Endothelial cell of umbilical vein (primary cell): ENCODE measurements around the gene LAIR2. TPM values are rescaled to one million over a fixed set of nuclear protein-coding genes. Genes with fewer than 3 reads are reported as not detected.

ENCODE experiments used
- BruUV-seq: library from RNA; stranded (reverse); fragments of 400-500 nt; replicated peaks from 2 replicates; lab custom pipeline; 2021; lab: Mats Ljungman, UMichigan
- CTCF ChIA-PET: fragments of 300-600, 350-600 bp; sonication (Branson Sonifier 250); formaldehyde crosslinking; loops from one replicate; lab custom pipeline; 2021; ENCODE audit warnings: antibody characterized with exemption, inconsistent platforms; lab: Charles Lee
- POLR2A ChIA-PET: fragments of 300-600, 350-600 bp; sonication (Branson Sonifier 250); formaldehyde crosslinking; loops from one replicate; lab custom pipeline; 2021; ENCODE audit warnings: antibody characterized with exemption, inconsistent platforms; lab: Charles Lee
- DNase-seq: peaks from one replicate; pipeline ENCODE4 v3.0.0-alpha.2; 2011; ENCODE audit warnings: low read depth, low spot score
- FAIRE-seq: peaks from 2 replicates; lab custom pipeline; 2011; peaks lifted over from hg19 to GRCh38; lab: Jason Lieb, UNC
- H2AFZ ChIP-seq: 2 replicates; pipeline ENCODE4 v1.6.0; 2012; ENCODE audit warnings: low read depth, low read length, control low read depth, inconsistent platforms
- H3K27ac ChIP-seq: 2 replicates; pipeline ENCODE4 v1.5.1; 2011; ENCODE audit warnings: low read depth, mild to moderate bottlenecking, control low read depth, low read length, moderate library complexity; ENCODE audit not compliant: insufficient read depth
- H3K27me3 ChIP-seq, 2 experiments: 2 replicates each; pipeline versions ENCODE4 v1.6.0 to v1.6.1; 2011; ENCODE audit warnings: low read length in 2 of 2, mixed read lengths in 1 of 2; ENCODE audit not compliant: control insufficient read depth in 2 of 2, insufficient read depth in 2 of 2
- H3K36me3 ChIP-seq, 2 experiments: 2 replicates in 1 of 2; 3 replicates in 1 of 2; pipeline ENCODE4 v1.5.1; 2011; ENCODE audit warnings: low read length in 2 of 2, mild to moderate bottlenecking in 1 of 2, moderate library complexity in 1 of 2; ENCODE audit not compliant: control insufficient read depth in 2 of 2, insufficient read depth in 2 of 2; ENCODE audit errors: extremely low read depth in 1 of 2
- H3K4me1 ChIP-seq: 3 replicates; pipeline ENCODE4 v1.5.1; 2011; ENCODE audit warnings: mild to moderate bottlenecking, low read length; ENCODE audit not compliant: control insufficient read depth, insufficient read depth; ENCODE audit errors: extremely low read depth
- H3K4me2 ChIP-seq: 2 replicates; pipeline ENCODE4 v1.6.1; 2011; ENCODE audit warnings: low read length, control low read depth, mixed read lengths; ENCODE audit not compliant: insufficient read depth
- H3K4me3 ChIP-seq, 3 experiments: fragments of 200-600 bp in 1 of 3; sonication (generic), shearing (Covaris generic) in 1 of 3; replicated peaks in 1 of 3; 2 replicates each; pipeline ENCODE4 v1.5.1; 2011 to 2016; ENCODE audit warnings: control low read depth in 3 of 3, low read length in 3 of 3, mild to moderate bottlenecking in 2 of 3, inconsistent platforms in 1 of 3, low read depth in 1 of 3, moderate library complexity in 1 of 3; ENCODE audit not compliant: insufficient read depth in 1 of 3
- H3K79me2 ChIP-seq: 2 replicates; pipeline ENCODE4 v1.6.0; 2012; ENCODE audit warnings: low read length, inconsistent platforms; ENCODE audit not compliant: control insufficient read depth, insufficient read depth
- H3K9ac ChIP-seq: replicated peaks from 2 replicates; pipeline ENCODE3; 2011; ENCODE audit warnings: low read length, control low read depth; ENCODE audit not compliant: insufficient read depth; ENCODE audit errors: extremely low read depth
- H3K9me1 ChIP-seq: replicated peaks from 3 replicates; pipeline ENCODE4 v1.6.0; 2011; ENCODE audit warnings: mild to moderate bottlenecking, low read length; ENCODE audit not compliant: control insufficient read depth, insufficient read depth; ENCODE audit errors: extremely low read depth
- H3K9me3 ChIP-seq: replicated peaks from 2 replicates; pipeline ENCODE4 v1.5.1; 2012; ENCODE audit warnings: low read length, inconsistent platforms; ENCODE audit not compliant: control insufficient read depth, insufficient read depth
- H4K20me1 ChIP-seq: replicated peaks from 2 replicates; pipeline ENCODE3; 2011; ENCODE audit warnings: mild to moderate bottlenecking, low read length; ENCODE audit not compliant: control insufficient read depth, insufficient read depth; ENCODE audit errors: extremely low read depth
- EZH2 ChIP-seq: IDR thresholded peaks from 2 replicates; pipeline ENCODE4 v1.6.1; 2012; ENCODE audit warnings: borderline replicate concordance, low read depth, mild to moderate bottlenecking, moderate library complexity, low read length, inconsistent platforms; ENCODE audit not compliant: severe bottlenecking
- FOS ChIP-seq: IDR thresholded peaks from 2 replicates; pipeline ENCODE4 v1.6.1; 2011; ENCODE audit warnings: mild to moderate bottlenecking, low read length, moderate library complexity, borderline replicate concordance; ENCODE audit not compliant: insufficient read depth
- GATA2 ChIP-seq: IDR thresholded peaks from 2 replicates; pipeline ENCODE4 v1.7.0; 2011; ENCODE audit warnings: low read depth, mild to moderate bottlenecking, moderate library complexity, mixed read lengths, low read length; ENCODE audit not compliant: insufficient read length, insufficient read depth
- JUN ChIP-seq: IDR thresholded peaks from 2 replicates; pipeline ENCODE4 v1.6.1; 2011; ENCODE audit warnings: borderline replicate concordance, low read depth; ENCODE audit not compliant: insufficient read length, insufficient read depth
- MYC ChIP-seq: IDR thresholded peaks from one replicate; pipeline ENCODE4 v1.6.1; 2011; ENCODE audit warnings: mild to moderate bottlenecking, low read depth, low read length
- POLR2A ChIP-seq: IDR thresholded peaks from 2 replicates; pipeline ENCODE4 v1.6.1; 2012; ENCODE audit warnings: low read depth, mild to moderate bottlenecking, control low read depth, low read length
- POLR2AphosphoS5 ChIP-seq: IDR thresholded peaks from 2 replicates; pipeline ENCODE4 v1.6.1; 2012; ENCODE audit warnings: low read depth, mild to moderate bottlenecking, control low read depth, low read length, moderate library complexity; ENCODE audit not compliant: insufficient read depth
- dilution Hi-C: fragments of 300-500 bp; cut with MboI; formaldehyde crosslinking; loops from one replicate; pipeline ENCODE4 v1.15.0; 2019; ENCODE audit warnings: low sequenced_read_pairs; ENCODE audit not compliant: extremely low pct_ligation_motif_present
- intact Hi-C: fragments of 100-400 bp; cut with micrococcal nuclease; formaldehyde crosslinking; loops from one replicate; pipeline ENCODE4 v1.10.0; 2022
- polyA plus RNA-seq, 4 experiments: library from polyadenylated mRNA; depleted of rRNA in 3 of 4; stranded (reverse) in 3 of 4; unstranded in 1 of 4; fragments of >200 nt; gene quantifications; 2 replicates each; pipeline versions ENCODE4 v1.2.1 to v1.2.3, GENCODE V29; 2011 to 2012; ENCODE audit warnings: missing spikeins in 1 of 4
- total RNA-seq: library from RNA; stranded (reverse); gene quantifications from 2 replicates; pipeline ENCODE4 v1.2.3, GENCODE V29; 2021
- TF ChIP-seq, protein P1 (sequence below): IDR thresholded peaks from 2 replicates; pipeline ENCODE4 v1.6.1; 2011; ENCODE audit not compliant: insufficient read depth, insufficient read length
- TF ChIP-seq, protein P2 (sequence below), 2 donors: IDR thresholded peaks; 1 replicate in 1 of 2; 2 replicates in 1 of 2; pipeline ENCODE4 v1.5.1; 2011; ENCODE audit warnings: low read length in 2 of 2, mild to moderate bottlenecking in 2 of 2, moderate library complexity in 2 of 2, control low read depth in 1 of 2, inconsistent platforms in 1 of 2, low read depth in 1 of 2; ENCODE audit not compliant: insufficient read depth in 1 of 2; ENCODE audit errors: extremely low read depth in 1 of 2

LAIR2 gene
- total and polyA plus RNA-seq, 2 donors (not counting 3 experiments of a cell fraction or from before 2014, with no cell fraction given): not detected

DNA sequence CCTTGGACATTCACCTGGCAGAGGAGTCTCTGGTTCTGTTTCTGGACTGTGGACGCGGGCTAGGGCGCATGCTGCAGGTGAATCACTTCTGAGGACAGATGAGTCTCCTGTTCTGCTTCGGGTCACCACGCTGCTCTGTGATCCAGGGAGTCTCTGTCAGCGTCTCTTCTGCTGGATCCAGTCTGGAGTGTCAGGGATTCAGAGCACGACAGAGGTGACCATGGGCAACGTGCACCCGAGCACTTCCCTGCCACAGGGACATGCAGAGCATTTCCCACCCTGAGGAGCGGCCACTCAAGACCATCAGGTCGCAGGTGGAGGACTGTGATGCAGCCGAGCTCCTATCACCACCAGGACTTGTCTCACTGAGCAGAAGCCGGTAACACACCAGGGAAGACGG is 46.6 kb downstream of the LAIR2 start:
- H3K27ac ChIP-seq: no peak overlapping the region
- BruUV-seq: no TSS peak
- H3K4me1 ChIP-seq: no peaks in the 10 kb centered on the region
- intact Hi-C loops (no loop called here), dilution Hi-C loops (no loop called here)
- no peak for DNase-seq
- CTCF ChIA-PET: no interaction called here
- H3K9me3 ChIP-seq: peaks cover 2% of the 10 kb centered on the region
- H3K79me2 ChIP-seq: no peaks in the 10 kb centered on the region
- H3K9me1 ChIP-seq: no peaks in the 10 kb centered on the region
- no peak overlapping the region for H2AFZ ChIP-seq
- no peak for FAIRE-seq
- no peaks in the 10 kb centered on the region for H4K20me1 ChIP-seq
- H3K36me3 ChIP-seq: no peaks in the 10 kb centered on the region
- no peak overlapping the region for H3K4me3 ChIP-seq
- no peaks in the 10 kb centered on the region for H3K27me3 ChIP-seq
- no peak overlapping the region for H3K4me2 ChIP-seq
- H3K9ac ChIP-seq: no peak overlapping the region
- TF ChIP-seq, protein P1, sequence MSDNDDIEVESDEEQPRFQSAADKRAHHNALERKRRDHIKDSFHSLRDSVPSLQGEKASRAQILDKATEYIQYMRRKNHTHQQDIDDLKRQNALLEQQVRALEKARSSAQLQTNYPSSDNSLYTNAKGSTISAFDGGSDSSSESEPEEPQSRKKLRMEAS: no peak
- TF ChIP-seq GATA2 (no peak), MYC (no peak), JUN (no peak), FOS (no peak), POLR2A (no peak), EZH2 (no peak), POLR2AphosphoS5 (no peak)
- TF ChIP-seq, protein P2, sequence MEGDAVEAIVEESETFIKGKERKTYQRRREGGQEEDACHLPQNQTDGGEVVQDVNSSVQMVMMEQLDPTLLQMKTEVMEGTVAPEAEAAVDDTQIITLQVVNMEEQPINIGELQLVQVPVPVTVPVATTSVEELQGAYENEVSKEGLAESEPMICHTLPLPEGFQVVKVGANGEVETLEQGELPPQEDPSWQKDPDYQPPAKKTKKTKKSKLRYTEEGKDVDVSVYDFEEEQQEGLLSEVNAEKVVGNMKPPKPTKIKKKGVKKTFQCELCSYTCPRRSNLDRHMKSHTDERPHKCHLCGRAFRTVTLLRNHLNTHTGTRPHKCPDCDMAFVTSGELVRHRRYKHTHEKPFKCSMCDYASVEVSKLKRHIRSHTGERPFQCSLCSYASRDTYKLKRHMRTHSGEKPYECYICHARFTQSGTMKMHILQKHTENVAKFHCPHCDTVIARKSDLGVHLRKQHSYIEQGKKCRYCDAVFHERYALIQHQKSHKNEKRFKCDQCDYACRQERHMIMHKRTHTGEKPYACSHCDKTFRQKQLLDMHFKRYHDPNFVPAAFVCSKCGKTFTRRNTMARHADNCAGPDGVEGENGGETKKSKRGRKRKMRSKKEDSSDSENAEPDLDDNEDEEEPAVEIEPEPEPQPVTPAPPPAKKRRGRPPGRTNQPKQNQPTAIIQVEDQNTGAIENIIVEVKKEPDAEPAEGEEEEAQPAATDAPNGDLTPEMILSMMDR (IDR thresholded peaks at IDR 0.05; ENCODE audit: extremely low read depth in 1 of 2, insufficient read depth in 1 of 2, low read depth in 1 of 2, low read length in 2 of 2): no peak
- POLR2A ChIA-PET: no interaction called here
